ENCODE data around the gene NGB.
"Not testable (repeated sequence)": the region's sequence is repeated elsewhere in the genome, so short reads cannot be mapped to it uniquely, and the experiment has no call there.

Gene NGB, protein sequence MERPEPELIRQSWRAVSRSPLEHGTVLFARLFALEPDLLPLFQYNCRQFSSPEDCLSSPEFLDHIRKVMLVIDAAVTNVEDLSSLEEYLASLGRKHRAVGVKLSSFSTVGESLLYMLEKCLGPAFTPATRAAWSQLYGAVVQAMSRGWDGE

DNA sequence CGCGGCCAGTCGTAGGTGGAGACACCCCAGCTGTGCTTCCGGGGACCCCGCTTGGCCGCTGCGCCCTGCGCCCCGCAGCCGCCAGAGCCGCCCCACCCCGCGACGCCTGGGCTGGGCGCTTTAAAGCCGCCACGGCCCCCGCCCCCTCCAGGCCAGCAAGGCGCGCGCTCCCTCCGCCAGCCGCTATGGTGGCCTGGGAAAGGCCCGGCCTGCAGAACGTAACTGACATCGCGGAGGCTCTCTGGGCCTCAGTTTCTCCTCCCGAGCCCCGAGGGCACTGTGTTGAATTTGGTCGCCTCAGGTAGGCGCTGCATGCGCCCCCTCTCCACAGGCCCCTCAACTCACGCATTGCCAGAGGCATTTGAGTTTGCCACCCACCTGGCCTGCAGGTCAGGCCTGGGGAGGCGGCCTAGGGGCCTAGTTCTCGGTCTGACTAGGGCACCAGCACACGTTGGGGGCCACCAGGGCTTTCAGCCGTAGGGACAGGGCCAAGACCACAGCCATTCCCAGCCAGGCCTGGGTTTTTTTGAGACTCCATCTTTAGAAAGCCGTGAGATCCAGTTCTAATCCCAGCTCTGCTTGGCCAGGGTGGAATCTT is at the start of gene NGB:
Gene NGB, minus strand, starts transcription at position 94 of the 598 bp plus-strand sequence. CDS start 269 bp downstream, outside the sequence.
- H3K4me3 ChIP-seq (ENCODE audit: low read length), result peak within 1 kb of the TSS; percentile 18
- H3K36me3 ChIP-seq (ENCODE audit: insufficient read depth, low read length), result no peaks in the 10 kb centered on the region
- peak within 1 kb of the TSS; percentile 56 for H2AFZ ChIP-seq (ENCODE audit: low read depth, low read length)
- peaks cover 50% of the 10 kb centered on the region for H3K27me3 ChIP-seq (ENCODE audit: insufficient read depth, low read length)
- peaks cover 13% of the 10 kb centered on the region for H3K4me1 ChIP-seq (ENCODE audit: insufficient read depth, low read length)
- peaks cover 3% of the 10 kb centered on the region for H3K9me3 ChIP-seq (ENCODE audit: low read length)

DNA sequence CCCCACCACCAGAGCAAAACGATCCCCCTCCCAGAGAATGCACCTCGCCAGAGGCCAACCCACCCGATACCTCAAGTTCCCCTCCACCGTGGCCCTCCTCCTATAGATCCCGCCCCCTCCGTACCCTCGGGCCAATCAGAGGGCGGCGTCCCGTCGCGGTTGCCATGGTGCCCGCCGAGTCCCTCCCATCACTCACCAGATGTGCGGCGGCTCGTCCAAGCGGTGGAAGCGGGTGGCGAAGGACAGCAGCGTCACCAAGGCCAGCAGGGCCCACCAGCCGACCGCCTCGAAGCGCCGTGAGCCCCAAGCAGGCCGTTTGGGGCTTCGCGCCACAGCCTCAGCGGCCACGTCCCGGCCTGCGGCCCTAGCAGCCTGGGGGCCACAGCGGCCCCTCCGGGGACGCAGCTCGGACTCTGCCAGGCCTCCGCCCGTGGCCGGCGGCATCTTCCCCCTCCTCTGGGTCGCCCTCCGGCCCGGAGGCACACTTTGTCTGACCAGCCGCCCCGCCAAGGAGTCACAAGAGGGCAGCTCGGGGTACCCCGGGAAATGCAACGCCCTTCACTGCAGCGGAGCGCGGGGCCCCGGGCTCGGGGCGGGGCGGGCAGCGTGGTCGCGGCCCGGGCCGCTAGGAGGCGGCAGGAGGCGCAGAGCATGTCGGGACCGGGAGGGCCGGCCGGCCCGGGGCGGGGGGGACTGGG is 49.4 kb upstream of the NGB start, which contains the start of gene POMT2:
Gene POMT2, minus strand, starts transcription at position 646 of the 698 bp plus-strand sequence. Its CDS starts 202 bp downstream, at position 444.
- Histone ChIP-seq H3K4me1 (ENCODE audit: insufficient read depth, low read length) (peaks cover 21% of the 10 kb centered on the region), H3K27me3 (ENCODE audit: insufficient read depth, low read length) (no peaks in the 10 kb centered on the region), H3K9me3 (ENCODE audit: low read length) (no peaks in the 10 kb centered on the region), H3K36me3 (ENCODE audit: insufficient read depth, low read length) (no peaks in the 10 kb centered on the region), H3K4me3 (ENCODE audit: low read length) (peak within 1 kb of the TSS; percentile 76), H2AFZ (ENCODE audit: low read depth, low read length) (peak within 1 kb of the TSS; percentile 82)

DNA sequence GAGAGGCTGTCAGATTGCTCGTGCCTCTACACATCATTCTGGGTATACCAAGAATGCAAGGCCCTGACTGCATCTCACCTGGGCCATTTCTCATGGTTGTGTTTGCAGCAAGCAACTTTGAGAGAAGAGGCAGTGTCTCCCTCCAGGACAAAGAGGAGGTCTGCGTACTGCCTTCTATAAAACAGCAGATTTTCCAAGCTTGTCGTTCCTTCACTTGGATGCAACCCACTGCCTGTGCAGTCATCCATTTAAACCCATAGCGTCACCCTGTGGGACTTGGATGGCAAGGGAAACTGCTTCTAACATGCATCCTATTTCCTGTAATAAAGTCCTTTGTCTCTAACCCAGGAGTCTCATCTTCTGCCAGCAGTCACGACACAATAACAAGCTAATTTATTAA is 48.4 kb upstream of the NGB start:
- Histone ChIP-seq H3K4me3 (ENCODE audit: low read length) (peak overlapping the region; percentile 76), H3K36me3 (ENCODE audit: insufficient read depth, low read length) (no peaks in the 10 kb centered on the region), H3K9me3 (ENCODE audit: low read length) (no peaks in the 10 kb centered on the region), H3K27me3 (ENCODE audit: insufficient read depth, low read length) (no peaks in the 10 kb centered on the region), H3K4me1 (ENCODE audit: insufficient read depth, low read length) (peaks cover 26% of the 10 kb centered on the region), H2AFZ (ENCODE audit: low read depth, low read length) (no peak overlapping the region)

DNA sequence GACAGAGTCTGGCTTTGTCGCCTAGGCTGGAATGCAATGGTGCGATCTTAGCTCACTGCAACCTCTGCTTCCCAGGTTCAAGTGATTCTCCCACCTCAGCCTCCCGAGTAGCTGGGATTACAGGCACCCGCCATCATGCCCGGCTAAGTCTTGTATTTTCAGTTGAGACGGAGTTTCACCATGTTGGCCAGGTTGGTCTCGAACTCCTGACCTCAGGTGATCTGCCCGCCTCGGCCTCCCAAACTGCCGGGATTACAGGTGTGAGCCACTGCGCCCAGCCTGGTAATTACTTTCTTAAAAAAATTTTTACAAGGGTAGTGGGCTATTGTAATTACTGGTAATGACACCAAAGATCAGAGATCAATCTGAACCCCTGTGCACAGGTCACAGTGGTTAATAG is 47.8 kb upstream of the NGB start:
- H3K4me3 ChIP-seq (ENCODE audit: low read length); H3K36me3 ChIP-seq (ENCODE audit: insufficient read depth, low read length); H3K9me3 ChIP-seq (ENCODE audit: low read length); H3K27me3 ChIP-seq (ENCODE audit: insufficient read depth, low read length); H2AFZ ChIP-seq (ENCODE audit: low read depth, low read length): not testable (repeated sequence)
- peaks cover 26% of the 10 kb centered on the region for H3K4me1 ChIP-seq (ENCODE audit: insufficient read depth, low read length)

DNA sequence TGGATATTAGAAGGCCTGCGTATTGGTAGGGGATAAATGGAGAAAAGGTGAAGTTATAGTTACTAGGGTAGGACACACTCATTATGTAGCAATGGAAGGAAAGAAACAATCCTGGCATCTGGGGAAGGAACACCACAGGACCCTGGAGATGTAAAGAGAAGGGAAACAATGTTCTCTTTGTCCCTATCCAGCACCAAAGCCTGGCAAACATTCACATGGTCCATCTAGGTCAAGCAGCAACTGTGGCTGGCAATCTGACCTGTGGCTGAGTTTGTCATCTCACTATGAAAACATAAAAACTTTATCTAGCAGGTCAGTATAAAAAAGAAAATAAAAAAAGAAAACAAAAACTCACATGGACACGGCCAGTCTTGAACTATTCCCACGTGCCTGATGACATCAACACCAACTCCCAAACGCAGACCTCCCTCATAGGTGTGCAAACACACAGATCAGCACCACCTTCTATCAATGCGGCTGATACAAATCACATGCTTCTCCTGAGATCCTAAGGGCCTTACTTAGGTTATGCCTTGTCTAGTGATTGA is 47.1 kb upstream of the NGB start:
- H3K27me3 ChIP-seq (ENCODE audit: insufficient read depth, low read length), result no peaks in the 10 kb centered on the region
- H3K9me3 ChIP-seq (ENCODE audit: low read length), result no peaks in the 10 kb centered on the region
- no peaks in the 10 kb centered on the region for H3K36me3 ChIP-seq (ENCODE audit: insufficient read depth, low read length)
- no peak overlapping the region for H2AFZ ChIP-seq (ENCODE audit: low read depth, low read length)
- H3K4me1 ChIP-seq (ENCODE audit: insufficient read depth, low read length), result peaks cover 26% of the 10 kb centered on the region
- no peak overlapping the region for H3K4me3 ChIP-seq (ENCODE audit: low read length)

DNA sequence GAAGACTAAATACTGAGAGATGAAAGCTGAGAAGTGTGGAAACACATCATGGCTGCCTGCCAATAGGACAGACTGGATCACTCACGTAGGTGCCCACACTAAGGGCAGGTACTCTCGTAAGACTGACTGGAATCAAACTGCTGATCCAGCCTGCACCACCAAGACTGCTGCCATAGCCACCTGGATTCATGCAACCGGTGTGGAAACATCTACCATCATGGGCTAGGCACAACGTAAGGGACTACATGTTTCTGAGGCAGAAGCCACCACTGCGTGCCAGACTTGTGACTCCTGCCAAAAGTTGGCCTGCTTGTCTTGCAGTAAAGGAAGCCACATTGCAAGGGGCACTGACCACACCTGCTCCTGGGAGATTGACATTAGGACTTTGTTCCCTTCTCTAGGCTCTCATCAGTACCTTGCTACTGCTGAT is 45.9 kb upstream of the NGB start:
- no peaks in the 10 kb centered on the region for H3K9me3 ChIP-seq (ENCODE audit: low read length)
- H3K36me3 ChIP-seq (ENCODE audit: insufficient read depth, low read length), result no peaks in the 10 kb centered on the region
- H3K4me3 ChIP-seq (ENCODE audit: low read length), result no peak overlapping the region
- peaks cover 21% of the 10 kb centered on the region for H3K4me1 ChIP-seq (ENCODE audit: insufficient read depth, low read length)
- no peaks in the 10 kb centered on the region for H3K27me3 ChIP-seq (ENCODE audit: insufficient read depth, low read length)
- no peak overlapping the region for H2AFZ ChIP-seq (ENCODE audit: low read depth, low read length)

DNA sequence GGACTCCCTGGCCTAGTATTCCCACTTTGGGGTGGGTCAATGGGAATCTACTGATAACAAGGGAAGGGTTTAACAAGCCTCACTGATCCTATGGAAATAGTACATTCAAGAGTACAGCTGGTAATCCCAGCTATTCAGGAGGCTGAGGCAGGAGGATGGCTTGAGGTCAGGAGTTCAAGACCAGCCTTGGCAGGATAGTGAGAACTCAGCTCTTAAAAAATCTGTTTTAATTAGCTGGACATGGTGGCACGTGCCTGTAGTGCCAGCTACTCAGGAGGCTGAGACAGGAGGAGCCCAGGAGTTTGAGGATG is 45.1 kb upstream of the NGB start:
- Histone ChIP-seq H3K36me3 (ENCODE audit: insufficient read depth, low read length) (no peaks in the 10 kb centered on the region), H2AFZ (ENCODE audit: low read depth, low read length) (no peak overlapping the region), H3K9me3 (ENCODE audit: low read length) (no peaks in the 10 kb centered on the region), H3K4me3 (ENCODE audit: low read length) (no peak overlapping the region), H3K27me3 (ENCODE audit: insufficient read depth, low read length) (no peaks in the 10 kb centered on the region), H3K4me1 (ENCODE audit: insufficient read depth, low read length) (peaks cover 19% of the 10 kb centered on the region)

DNA sequence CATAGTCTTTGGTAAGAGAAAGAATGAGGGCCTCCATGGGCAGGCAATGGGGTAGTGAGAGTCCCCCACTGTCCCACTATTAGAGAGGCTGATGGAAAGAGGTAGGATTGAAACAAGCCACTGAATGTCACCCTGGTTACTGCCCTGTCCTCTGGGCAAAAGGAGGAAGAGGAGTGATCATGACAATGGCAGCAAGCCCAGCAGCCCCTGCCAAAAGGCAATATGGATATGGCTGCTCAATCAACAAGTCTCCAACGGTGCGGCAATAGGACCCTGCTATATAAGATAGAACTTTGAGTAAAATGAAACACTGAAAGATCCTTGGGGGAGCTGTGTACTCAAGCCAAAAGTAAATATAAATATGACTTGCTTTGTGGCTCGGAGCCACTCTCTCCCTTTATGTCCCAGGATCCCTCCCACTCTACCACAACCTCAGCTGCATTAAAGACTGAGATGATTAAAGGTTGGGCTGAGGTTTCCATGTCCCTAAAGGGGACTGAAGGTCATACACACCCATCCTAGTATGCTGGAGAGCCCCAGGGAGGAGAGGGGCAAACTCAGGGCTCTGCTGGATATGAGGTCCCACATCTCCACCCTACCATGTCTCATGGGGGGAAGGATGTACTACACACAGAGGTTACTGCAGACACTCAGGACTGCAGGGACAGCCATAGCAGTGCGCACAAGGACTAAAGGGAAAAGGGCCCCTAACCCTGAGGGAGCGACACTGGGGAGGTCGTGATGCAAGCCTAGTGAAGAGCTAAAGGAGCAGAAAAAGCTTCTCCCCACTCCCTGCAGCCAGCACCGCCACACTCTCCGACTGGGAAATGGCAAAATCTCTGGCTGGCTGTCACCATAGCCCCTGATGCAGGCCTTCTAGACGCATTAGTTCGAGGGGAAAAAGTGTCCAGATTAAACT is 43.8 kb upstream of the NGB start:
- Histone ChIP-seq H2AFZ (ENCODE audit: low read depth, low read length) (no peak overlapping the region), H3K36me3 (ENCODE audit: insufficient read depth, low read length) (no peaks in the 10 kb centered on the region), H3K27me3 (ENCODE audit: insufficient read depth, low read length) (no peaks in the 10 kb centered on the region), H3K9me3 (ENCODE audit: low read length) (no peaks in the 10 kb centered on the region), H3K4me1 (ENCODE audit: insufficient read depth, low read length) (peaks cover 17% of the 10 kb centered on the region), H3K4me3 (ENCODE audit: low read length) (no peak overlapping the region)

DNA sequence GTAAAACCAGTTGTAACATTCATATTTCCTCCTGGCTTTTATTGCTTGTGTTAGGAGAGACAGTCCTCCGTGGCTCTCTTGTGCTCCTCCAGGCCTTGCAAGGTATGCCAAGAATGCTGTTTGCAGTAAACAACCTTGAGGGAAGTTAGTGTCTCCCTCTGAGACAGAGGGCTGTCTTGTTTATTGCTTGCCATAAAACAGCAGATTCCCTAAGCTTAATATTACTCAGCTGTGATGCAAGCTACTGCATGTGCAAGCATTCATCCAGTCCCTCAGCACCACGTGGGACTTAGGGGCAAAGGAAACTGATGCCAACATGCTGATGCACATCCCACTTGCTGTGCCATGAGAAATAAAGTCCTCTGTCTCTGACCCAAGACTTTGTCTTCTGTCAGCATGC is 43.0 kb upstream of the NGB start:
- Histone ChIP-seq H2AFZ (ENCODE audit: low read depth, low read length) (no peak overlapping the region), H3K4me3 (ENCODE audit: low read length) (no peak overlapping the region)

DNA sequence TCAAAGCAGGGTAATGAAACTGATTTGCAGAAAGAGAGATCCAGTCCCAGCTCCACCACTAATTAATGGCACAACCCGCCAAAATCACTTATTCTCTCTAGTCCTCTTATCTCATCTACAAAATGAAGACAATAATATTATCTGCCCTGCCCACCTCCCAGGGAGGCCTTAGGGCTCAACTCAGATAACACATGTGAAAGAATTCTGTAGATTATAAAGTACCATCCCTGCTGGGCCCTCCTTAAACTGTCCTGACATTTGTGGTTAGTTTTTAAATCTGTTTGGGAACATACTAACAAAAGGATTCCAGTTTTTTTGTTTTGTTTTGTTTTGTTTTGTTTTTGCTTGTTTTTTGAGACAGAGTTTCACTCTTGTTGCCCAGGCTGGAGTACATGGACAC is 42.4 kb upstream of the NGB start:
- Histone ChIP-seq H3K9me3 (ENCODE audit: low read length) (no peaks in the 10 kb centered on the region), H3K36me3 (ENCODE audit: insufficient read depth, low read length) (no peaks in the 10 kb centered on the region), H2AFZ (ENCODE audit: low read depth, low read length) (no peak overlapping the region), H3K4me3 (ENCODE audit: low read length) (no peak overlapping the region), H3K4me1 (ENCODE audit: insufficient read depth, low read length) (peaks cover 9% of the 10 kb centered on the region), H3K27me3 (ENCODE audit: insufficient read depth, low read length) (no peaks in the 10 kb centered on the region)

More for the DNA sequence above, 43.0 kb upstream of the NGB start:
- Histone ChIP-seq H3K36me3 (ENCODE audit: insufficient read depth, low read length) (no peaks in the 10 kb centered on the region), H3K4me1 (ENCODE audit: insufficient read depth, low read length) (peaks cover 11% of the 10 kb centered on the region), H3K27me3 (ENCODE audit: insufficient read depth, low read length) (no peaks in the 10 kb centered on the region), H3K9me3 (ENCODE audit: low read length) (no peaks in the 10 kb centered on the region)

DNA sequence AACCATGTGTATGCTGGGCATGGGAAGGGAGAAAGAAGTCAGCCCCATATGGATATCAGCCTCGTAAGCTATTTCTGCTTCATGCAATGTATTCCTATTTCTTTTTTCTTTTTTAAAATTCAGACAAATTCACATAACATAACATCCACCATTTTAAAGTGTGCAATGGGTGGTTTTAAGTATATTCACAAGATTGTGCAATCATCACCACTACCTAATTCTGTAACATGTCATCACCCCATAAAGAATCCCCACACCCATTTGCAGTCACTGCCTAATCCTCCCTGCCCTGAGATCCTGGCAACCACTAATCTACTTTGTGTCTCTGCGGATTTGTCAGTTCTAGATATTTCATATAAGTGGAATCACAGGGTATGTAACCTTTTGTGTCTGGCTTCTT is 40.2 kb upstream of the NGB start:
- Histone ChIP-seq H2AFZ (ENCODE audit: low read depth, low read length) (no peak overlapping the region), H3K4me3 (ENCODE audit: low read length) (no peak overlapping the region), H3K9me3 (ENCODE audit: low read length) (no peaks in the 10 kb centered on the region), H3K36me3 (ENCODE audit: insufficient read depth, low read length) (no peaks in the 10 kb centered on the region), H3K4me1 (ENCODE audit: insufficient read depth, low read length) (peaks cover 21% of the 10 kb centered on the region), H3K27me3 (ENCODE audit: insufficient read depth, low read length) (no peaks in the 10 kb centered on the region)

DNA sequence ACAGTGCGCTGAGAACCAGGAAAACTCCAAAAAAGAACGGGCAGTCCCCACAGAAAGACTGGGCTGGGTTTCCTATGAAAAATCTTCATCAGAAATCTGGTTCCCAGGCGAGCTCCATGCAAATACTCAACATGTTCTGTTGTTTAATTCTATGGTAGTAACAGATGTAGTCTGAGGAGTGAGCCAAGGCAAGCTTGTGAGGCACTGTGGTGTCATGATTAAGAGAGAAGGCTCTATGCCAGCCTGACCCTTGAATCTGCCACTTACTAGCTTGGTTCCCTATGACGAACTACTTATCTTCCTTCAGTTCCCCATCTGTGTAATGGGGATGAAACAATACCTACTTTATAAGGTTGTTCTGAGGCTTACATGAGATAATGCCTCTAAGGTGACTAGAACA is 39.0 kb upstream of the NGB start:
- Histone ChIP-seq H3K36me3 (ENCODE audit: insufficient read depth, low read length) (peaks cover 6% of the 10 kb centered on the region), H3K27me3 (ENCODE audit: insufficient read depth, low read length) (no peaks in the 10 kb centered on the region), H3K9me3 (ENCODE audit: low read length) (no peaks in the 10 kb centered on the region), H3K4me3 (ENCODE audit: low read length) (no peak overlapping the region), H2AFZ (ENCODE audit: low read depth, low read length) (no peak overlapping the region), H3K4me1 (ENCODE audit: insufficient read depth, low read length) (peaks cover 26% of the 10 kb centered on the region)

DNA sequence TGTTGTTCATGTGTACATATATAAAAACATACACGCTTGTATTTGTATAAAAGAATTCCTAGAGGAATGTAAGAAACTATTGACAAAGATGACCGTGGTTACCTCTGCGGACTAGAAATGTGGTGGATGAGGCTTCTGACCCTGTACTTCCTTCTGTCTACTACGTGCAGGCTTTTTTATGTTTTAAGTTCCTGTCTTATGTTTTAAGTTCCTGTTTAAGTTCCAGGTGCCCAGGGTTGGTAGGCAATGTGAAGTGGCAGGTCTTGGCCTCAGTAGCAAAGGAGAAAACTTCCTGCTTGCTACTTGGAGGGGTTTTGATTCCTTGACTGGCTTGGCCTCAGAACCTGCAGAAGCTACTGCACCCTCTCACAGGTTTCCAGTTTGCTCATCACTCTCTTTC is 38.1 kb upstream of the NGB start:
- Histone ChIP-seq H3K27me3 (ENCODE audit: insufficient read depth, low read length) (no peaks in the 10 kb centered on the region), H3K9me3 (ENCODE audit: low read length) (no peaks in the 10 kb centered on the region), H3K36me3 (ENCODE audit: insufficient read depth, low read length) (peaks cover 6% of the 10 kb centered on the region), H2AFZ (ENCODE audit: low read depth, low read length) (no peak overlapping the region), H3K4me3 (ENCODE audit: low read length) (no peak overlapping the region), H3K4me1 (ENCODE audit: insufficient read depth, low read length) (peaks cover 24% of the 10 kb centered on the region)

Measured in neuron (in vitro differentiated cells).